ENCODE results near the gene SLC4A4. TPM values are rescaled to one million over a fixed set of nuclear protein-coding genes. Genes with fewer than 3 reads are reported as not detected.

SLC4A4 gene
- polyA plus RNA-seq (2014; cell fraction: cytosol; rRNA removed) = not detected in 2 replicates
- polyA plus RNA-seq (2014; cell fraction: nucleus; rRNA removed) = 0.12 TPM in 1 of 2 replicates, not detected in the other

DNA sequence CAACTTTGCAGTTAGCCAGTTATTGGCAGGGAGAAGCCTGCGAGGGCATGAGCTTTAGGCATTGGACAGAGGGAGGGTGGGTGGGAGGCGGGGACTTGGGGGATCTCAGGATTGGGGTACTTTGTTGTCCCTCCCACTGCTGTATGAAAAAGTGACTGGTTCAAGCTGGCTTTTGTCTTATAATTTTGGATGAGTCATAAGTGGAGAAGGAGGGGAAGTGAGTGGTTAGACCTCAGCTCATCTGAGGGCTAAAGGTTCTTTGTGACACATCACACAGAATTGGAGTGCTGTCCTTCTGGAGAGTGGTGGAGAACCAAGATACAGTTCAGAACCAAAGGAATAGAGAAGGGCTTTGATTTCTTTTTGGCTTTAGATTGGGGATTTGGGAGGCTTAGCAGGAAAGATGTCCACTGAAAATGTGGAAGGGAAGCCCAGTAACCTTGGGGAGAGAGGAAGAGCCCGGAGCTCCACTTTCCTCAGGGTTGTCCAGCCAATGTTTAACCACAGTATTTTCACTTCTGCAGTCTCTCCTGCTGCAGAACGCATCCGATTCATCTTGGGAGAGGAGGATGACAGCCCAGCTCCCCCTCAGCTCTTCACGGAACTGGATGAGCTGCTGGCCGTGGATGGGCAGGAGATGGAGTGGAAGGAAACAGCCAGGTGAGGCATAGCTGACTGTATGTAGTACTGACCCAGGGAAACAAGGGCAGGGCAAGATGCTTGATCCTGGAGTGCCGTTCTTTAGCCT lies at the start of gene SLC4A4:
TSS of gene SLC4A4 (plus strand) at position 175 of the 748 bp plus-strand sequence.
- DNase-seq (ENCODE audit: low spot score) = no peak

DNA sequence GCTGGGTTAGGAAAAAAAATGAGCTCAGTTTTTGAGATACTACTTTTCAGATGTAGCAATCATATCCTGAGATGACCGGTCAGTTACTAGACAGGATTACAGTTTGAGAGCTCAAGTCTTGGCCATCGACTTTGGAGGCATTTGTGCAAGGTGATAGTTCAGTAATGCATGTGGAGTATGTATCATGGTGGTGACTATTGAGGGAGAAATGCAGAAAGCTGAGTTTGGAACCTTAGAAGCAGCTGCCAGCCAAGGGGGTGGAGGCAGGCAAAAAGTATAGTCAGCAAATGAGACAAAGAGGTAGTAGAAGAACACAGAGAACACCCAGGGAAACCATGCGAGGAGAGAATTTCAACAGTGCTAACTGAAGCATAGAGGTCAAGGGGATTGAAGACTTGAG lies 48.7 kb upstream of the SLC4A4 start:
- DNase-seq (ENCODE audit: low spot score) = no peak

DNA sequence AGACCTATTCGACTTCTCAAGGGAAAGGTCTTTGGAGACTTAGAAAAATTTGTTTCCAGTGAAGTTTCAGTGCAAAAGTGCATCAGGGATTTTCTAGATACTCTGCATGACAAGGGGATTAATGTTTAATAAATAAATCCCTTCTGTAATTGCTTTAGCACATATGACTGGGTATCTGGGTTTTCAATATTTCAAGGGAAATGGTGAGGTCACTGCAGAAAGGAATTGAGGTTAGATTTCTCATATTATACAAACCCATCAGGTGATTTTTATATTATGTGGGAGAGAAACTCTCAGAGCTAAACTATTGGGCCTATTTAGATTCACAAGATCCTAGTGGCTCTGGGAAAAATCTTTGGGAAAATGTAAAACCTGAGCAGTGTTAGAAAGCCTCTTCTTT lies 48.3 kb upstream of the SLC4A4 start:
- no peak for DNase-seq (ENCODE audit: low spot score)

DNA sequence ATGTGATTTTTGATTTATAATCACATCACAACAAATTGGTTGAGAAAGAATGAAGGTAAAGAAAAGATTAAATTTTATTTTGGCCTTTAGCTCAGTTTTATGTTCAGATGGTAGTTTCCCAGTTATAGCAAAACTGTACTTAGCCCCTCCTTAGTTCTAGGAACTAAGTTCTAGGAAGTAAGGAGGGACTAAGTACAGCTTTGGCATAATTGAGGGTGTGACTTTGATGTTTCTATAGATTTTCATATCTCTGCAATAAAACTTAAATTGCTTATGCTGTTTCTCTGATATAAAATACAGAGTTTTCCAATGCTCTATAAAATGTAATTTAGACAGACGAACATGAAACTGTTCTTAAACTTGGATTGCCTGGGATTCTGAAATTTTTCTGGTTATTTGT lies 46.6 kb upstream of the SLC4A4 start:
- no peak for DNase-seq (ENCODE audit: low spot score)

DNA sequence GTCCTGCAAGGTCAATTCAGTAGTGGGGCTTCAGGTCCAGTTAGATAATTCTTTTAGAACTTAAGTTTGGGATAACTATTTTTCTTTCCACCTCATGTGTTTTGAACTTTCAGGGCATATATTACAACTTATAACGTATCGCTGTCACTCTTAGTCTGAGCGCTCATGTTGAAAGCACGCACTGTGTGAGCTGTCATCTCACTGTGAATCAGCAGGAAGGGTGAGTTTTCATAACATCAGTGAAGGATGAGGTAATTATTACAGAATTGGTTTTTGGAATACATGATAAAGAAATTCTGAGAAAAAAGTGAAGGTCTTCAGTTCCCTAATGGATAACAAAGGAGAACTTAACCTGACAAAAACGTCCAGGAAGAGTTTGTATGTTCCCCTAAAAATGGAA lies 45.1 kb upstream of the SLC4A4 start:
- no peak for DNase-seq (ENCODE audit: low spot score)

DNA sequence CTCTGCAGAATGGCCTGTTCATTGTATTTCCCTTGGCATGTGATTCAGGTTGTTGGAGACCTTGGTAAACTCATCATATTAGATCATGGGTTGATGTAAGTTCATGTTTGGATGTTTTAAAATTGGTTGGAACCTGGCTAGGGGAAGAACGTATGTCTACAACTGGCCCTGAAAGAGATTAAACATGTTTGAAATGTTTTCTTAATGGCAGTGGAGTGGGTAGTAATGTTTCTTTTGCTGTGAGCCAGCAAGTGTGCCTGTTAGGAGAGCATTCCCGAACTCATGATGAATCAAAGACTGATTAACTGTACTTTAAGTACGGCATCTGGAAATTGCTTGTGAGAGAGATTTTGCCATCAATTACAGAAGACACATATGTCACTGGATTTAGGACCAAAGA lies 44.5 kb upstream of the SLC4A4 start:
- no peak for DNase-seq (ENCODE audit: low spot score)

DNA sequence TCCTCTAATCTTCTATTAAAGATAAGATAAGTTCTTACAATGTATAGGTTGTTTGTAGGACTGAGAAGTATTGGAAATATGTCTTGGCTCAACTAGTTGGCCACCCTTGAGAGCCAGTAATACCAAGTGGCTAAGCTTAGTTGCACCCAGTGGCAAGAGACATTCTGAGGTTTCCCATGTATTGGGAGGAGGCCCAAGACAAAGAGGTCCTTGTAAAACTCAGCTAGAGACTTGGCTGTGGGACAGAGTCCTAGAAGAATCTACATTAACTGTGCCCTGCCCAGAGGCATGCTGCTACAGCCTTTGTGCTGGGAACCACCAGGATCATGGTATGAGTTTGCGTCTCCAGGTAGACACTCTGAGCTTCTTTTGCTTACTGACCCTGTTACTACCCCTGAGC lies 41.9 kb upstream of the SLC4A4 start:
- no peak for DNase-seq (ENCODE audit: low spot score)

DNA sequence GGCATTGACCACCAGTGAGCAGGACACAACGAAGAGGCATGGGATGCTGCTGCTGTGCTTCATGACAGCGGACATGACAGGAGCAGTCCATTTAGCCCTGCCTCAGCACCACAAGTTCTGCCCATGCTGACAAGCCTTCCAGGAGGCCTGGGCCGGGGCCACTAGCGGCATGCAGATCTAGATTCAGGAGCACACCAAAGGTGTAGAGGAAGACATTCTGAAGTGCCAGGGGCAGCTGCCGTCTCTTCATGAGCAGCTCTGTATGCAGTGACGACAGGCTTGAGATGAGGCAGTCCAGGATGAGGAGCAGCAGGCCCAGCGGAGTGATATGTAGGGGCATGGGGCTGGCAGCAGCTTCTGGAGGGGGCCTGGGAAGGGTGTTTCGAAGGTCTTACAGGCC lies 38.5 kb upstream of the SLC4A4 start:
- no peak for DNase-seq (ENCODE audit: low spot score)

DNA sequence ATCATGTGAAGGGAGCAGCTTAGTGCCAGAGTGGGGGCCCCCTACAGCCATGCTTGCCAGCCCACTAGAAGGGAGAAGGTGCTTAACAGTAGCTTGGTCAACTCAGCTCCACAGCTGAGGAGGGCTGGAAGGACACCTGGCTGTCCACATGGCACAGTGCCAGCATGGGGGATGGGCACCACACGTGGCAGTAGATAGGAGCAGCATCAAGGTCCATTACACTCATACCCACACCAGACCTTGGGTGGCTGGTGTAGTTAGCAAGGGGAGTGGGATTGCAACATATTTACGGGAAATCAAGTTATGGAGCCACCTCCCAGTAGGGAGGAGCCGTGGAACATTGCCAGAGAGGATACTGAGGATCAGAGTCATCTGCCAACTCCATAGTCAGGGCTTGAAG lies 37.9 kb upstream of the SLC4A4 start:
- no peak for DNase-seq (ENCODE audit: low spot score)

DNA sequence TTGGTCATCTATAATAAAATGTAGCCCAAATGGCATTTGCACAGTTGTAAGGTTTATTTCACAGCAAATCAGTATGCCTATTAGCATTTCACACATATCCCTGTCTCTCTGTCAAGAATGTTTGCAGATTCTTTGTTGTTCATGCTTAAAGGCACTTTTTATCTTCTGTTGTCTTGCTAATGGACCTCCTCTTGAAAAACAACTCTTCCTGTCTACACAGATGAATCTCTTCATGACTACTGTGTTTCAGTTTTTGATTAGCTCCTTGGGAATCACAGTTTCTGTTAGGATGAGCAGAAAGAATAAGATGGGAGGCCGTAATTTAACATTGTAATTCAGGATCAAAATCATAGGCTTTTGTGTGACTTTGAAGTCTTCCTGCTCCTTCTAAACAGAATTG lies 35.5 kb upstream of the SLC4A4 start:
- DNase-seq (ENCODE audit: low spot score) = no peak

DNA sequence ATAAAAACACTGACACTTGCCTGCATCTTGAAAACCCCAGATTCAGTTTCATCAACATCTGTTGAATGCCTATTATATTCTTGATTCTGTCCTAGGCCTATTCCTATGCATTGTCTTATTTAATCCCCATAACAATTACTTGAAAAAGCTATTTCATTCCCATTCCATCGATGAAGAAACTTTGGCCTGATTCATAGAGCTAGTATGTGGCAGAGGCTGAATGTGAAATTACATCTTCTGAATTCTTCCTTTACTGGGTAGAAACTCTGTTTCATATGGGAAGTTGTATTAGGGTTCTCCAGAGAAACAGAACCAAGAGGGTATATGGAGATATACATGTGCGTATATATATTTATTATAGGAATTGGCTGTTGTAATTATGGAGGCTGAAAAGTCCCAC lies 35.0 kb upstream of the SLC4A4 start:
- no peak for DNase-seq (ENCODE audit: low spot score)

DNA sequence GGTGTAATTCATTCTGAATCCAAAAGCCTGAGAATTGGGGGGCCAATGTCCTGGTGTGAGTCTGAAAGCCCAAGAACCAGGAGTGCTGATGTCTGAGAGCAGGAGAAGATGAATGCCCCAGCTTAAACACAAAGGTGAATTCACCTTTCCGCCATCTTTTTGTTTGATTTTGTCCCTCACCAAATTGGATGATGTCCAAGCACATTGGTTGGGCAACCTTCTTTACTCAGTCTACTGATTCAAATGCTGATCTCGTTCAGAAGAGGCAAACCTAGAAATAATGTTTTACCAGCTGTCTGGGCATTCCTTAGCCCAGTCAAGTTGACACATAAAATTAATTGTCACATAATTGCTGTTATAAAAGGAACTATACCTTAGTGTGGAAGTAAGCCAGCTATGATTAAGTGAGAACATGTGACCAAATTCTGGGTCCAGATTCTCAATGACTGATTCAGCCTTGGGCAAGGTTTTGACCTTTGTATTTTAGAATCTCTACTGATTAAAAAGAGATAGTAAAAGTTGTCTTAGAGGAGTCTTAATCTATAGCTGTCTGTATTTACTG lies 34.5 kb upstream of the SLC4A4 start:
- DNase-seq (ENCODE audit: low spot score) = no peak

DNA sequence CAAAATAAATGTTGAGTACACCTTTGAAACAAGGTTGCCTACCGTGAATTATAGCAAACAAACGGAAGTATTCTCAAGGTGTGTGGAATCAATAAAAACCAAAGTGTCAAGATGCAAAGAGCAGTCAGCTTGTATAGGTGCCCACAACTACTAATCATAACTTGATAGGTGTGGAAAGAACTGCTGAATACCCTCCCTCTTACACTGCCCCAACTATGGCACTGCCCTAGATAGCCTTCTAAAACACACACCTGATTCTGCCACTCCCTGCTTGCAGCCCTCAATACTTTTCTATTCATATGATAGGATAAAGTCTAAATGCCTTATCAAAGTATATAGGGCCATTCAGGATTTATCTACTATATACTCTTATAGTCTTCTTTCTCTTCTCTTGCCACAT lies 31.1 kb upstream of the SLC4A4 start:
- DNase-seq (ENCODE audit: low spot score) = no peak

DNA sequence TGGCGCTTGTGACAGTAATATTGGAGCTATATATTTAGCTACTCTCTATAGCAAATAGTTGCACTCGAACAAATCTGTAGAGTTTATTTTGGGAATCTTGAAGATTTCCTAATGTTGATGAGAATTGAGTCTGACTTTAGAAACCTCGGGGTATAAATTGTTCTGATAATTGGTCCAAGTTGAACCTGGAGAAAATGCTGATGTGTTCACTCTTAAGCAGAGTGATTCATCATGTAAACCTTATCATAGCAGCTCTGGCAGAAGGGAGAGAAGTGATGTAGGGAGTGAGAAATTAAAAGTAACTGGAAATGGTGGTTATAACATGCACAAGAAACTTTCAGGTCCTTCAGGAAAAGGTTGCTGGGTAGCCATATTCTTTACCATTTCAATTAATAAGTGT lies 16.4 kb upstream of the SLC4A4 start:
- DNase-seq (ENCODE audit: low spot score) = no peak

DNA sequence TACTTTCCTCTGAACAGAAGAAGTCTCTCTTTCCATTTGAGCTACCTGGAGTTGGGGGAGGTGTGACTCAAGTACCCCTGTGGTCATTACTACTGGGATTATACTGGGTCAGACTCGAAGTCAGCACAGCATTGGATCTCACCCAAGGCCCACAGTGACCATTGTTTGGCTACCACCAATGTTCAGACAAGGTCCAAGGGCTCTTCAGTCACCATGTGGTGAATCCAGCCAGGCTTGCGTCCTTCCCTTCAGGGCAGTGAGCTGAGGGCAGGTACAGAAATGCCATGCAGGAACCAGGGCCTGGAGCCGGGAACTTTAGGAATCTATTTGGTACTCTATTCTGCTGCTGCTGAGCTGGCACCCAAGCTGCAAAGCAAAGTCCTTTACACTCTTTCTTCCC lies 5.5 kb upstream of the SLC4A4 start:
- no peak for DNase-seq (ENCODE audit: low spot score)

DNA sequence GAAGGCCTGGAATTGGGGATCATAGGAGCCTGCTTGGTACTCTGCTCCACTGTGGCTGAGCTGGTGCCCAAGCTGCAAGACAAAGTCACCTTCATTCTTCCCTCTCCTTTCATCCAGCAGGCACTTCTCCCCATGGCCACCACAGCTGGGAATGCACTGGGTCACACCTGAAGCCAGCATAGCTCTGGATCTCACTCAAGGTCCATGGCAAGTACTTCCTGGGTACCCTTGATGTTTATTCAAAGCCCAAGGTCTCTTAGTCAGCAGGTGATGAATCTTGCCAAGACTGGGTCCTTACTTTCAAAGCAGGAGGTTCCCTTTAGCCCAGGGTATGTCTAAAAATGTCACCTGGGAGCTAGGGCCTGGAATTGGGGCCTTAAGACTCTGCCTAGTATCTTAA lies 4.9 kb upstream of the SLC4A4 start:
- no peak for DNase-seq (ENCODE audit: low spot score)

DNA sequence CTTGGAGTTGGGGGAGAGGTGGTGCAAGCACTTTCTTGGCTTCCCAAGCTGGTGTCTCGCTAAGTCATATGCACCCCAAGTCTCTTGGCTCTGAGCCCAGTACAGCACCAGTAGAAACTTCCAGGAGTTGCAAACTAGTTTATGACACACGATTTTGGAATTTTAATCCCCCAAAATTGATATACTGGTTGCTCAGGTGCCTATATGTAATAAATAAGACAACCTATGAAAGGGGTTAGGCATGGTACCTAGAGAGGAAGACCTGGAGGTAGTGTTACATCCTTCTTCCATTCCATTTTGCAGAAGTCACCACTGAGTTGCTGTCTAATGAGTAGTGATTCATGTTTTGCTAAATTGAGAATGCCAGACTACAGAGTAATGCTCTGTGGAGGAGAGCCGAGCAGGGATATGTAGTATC lies 4.3 kb upstream of the SLC4A4 start:
- DNase-seq (ENCODE audit: low spot score) = no peak

DNA sequence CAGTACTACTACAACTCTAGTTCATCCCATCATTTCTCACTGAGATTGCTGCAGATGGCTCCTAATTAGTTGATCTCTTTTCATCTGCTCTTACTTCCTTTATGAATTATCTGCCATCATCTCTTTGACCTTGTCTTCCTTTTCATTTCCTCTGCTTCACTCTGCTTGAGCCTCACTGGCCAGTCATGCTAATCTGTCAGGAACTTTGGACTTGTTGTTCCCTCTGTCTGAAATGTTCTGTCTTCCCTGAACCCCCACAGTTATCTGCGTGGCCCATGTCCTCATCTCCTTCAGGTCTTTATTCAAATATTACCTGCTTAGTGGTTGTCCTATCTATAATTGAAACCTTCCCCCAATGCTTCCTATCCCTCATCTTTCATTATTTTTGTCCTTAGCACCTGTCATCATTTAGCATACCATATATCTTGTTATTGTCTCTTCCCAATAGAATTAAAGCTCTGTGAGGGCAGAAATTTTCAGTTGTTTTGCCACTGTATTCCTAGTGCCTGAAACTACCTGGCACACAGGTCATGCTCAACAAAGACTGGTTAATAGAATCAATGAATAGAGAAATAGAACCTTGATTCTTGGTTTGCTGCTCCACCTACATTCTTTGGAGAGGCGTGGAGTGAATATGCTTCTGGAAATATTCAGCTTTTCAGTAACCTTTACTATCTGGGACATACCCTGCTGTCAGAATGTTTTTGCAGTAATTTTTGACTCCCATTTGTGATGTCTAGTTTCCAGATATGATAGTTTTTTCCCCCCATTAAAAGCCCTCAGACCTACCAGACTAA lies 5.0 kb downstream of the SLC4A4 start:
- no peak for DNase-seq (ENCODE audit: low spot score)

DNA sequence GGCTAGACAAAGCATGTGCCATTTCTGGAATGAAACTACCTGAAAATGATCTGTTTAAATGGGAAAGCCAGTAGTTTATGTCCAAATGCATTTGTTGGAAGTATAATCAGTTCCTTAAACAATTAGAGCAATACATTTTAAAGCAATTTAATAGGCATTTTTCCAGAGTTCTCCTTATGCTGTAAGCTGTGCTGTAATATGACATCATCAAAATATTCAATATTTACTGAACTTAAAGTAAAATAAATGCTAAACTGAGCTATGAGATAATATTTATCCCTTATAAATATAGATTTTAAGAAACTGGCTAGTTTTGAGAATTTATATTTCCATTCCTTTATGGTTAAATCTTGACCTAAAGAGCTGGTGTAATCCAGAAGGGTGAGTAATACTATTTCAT lies 7.9 kb downstream of the SLC4A4 start:
- DNase-seq (ENCODE audit: low spot score) = no peak

DNA sequence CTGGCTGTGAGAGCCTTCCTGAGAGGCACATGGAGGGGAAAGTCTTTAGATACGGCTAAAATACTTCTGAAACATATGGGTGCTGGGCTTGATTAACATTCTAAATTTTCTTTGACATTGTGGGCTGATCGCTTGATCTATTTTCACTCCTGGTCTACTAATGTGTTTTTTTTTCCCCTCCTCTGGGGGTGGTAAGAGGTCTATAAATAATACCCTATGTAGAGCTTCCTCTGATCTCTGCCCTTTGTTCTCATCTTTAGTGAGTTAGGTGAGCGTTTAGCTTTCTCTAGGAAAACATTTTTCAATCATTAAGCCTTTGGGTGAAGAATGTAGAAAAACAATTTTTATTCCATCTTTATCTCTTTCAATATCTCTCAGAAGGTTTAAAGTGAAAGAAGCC lies 9.8 kb downstream of the SLC4A4 start:
- DNase-seq (ENCODE audit: low spot score) = no peak

DNA sequence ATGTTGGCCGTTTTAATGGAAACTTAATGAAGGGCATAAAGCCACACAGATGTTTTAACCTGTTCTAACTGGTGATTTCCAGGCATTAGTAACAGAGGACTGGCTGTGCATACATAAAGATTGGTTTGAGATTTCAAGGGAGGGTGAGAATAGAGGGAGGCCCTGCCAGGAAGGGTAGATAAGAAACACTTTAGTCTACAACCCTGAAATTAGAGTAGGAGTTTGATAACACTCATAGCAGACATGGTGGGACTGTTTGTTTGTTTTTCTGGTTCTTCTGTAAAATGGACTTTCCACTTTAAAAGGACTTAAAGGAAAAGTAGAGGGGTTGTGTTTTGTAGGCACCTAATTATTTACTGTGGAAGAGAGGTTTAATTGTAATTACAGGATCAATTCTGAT lies 16.2 kb downstream of the SLC4A4 start:
- no peak for DNase-seq (ENCODE audit: low spot score)

DNA sequence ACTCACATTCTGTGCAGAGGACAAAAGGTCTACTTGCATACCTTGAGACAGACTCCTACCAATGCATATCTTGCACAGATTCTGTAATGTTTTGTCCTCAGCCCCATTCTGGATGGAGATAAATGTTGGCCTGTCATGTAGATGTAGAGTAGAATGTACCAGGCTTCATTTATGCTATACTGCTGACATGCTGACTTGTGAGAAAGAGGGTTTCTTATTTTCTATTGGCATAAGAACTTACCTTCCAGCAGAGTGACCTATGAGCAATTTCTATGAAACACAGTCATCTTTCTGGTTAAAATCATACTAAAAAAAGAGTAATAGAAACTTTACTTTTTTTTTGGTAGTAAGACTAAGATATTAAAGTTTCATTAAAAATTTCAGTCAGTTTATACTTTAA lies 17.2 kb downstream of the SLC4A4 start:
- DNase-seq (ENCODE audit: low spot score) = no peak

All from SK-N-DZ (cell line).